ENCODE results near the gene TCF20.

DNA sequence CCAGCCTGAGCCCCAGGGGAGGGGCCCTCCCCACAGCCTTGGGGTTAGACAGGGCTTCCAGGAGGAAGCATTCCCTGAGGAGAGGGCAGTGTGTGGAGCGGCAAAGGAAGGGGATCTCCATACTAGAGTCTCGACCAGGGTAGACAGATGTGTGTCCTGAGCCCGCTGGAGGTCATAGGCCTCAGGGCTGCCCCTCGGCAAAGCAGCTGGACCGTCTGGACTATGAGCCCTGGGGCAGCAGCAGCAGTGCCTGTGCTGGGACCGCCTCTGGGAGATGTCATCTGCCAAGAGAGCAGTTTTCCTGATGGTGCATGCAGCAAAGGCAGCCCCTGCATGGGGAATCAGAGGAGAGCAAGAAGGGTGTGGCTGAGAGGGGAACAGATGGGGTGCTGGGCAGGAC, 20.8 kb upstream of the TCF20 start:
- TF ChIP-seq POLR2AphosphoS5 (IDR thresholded peaks at IDR 0.05) (no peak), POLR2A (IDR thresholded peaks at IDR 0.05) (no peak)
- TF ChIP-seq, protein P1, sequence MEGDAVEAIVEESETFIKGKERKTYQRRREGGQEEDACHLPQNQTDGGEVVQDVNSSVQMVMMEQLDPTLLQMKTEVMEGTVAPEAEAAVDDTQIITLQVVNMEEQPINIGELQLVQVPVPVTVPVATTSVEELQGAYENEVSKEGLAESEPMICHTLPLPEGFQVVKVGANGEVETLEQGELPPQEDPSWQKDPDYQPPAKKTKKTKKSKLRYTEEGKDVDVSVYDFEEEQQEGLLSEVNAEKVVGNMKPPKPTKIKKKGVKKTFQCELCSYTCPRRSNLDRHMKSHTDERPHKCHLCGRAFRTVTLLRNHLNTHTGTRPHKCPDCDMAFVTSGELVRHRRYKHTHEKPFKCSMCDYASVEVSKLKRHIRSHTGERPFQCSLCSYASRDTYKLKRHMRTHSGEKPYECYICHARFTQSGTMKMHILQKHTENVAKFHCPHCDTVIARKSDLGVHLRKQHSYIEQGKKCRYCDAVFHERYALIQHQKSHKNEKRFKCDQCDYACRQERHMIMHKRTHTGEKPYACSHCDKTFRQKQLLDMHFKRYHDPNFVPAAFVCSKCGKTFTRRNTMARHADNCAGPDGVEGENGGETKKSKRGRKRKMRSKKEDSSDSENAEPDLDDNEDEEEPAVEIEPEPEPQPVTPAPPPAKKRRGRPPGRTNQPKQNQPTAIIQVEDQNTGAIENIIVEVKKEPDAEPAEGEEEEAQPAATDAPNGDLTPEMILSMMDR (IDR thresholded peaks at IDR 0.05): no peak
